GM18505 (cell line): ENCODE data around the gene AQP3.

Experiments
- ATAC-seq: cut with Tn5 transposase; IDR thresholded peaks from one replicate; pipeline ENCODE4 v1.9.1; 2021; ENCODE audit not compliant: unreplicated experiment
- POLR2A ChIP-seq: IDR thresholded peaks from 4 replicates; pipeline ENCODE4 v1.6.1; 2011; ENCODE audit warnings: borderline replicate concordance; ENCODE audit not compliant: insufficient read depth, insufficient read length; ENCODE audit errors: extremely low read depth

AQP3 gene

GRCh38 chr9:33440204-33440603 is 7.2 kb downstream of the AQP3 start:
- no peak for ATAC-seq
- TF ChIP-seq POLR2A = no peak

GRCh38 chr9:33439731-33440130 is 7.7 kb downstream of the AQP3 start:
- ATAC-seq = no peak
- TF ChIP-seq POLR2A = no peak

GRCh38 chr9:33438926-33439680 is 8.3 kb downstream of the AQP3 start:
- no peak for TF ChIP-seq POLR2A
- ATAC-seq = no peak

GRCh38 chr9:33437898-33438297 is 9.5 kb downstream of the AQP3 start:
- TF ChIP-seq POLR2A = no peak
- no peak for ATAC-seq

GRCh38 chr9:33437205-33437604 is 10.2 kb downstream of the AQP3 start:
- no peak for TF ChIP-seq POLR2A
- no peak for ATAC-seq

GRCh38 chr9:33436445-33436844 is 10.9 kb downstream of the AQP3 start:
- ATAC-seq = no peak
- no peak for TF ChIP-seq POLR2A

GRCh38 chr9:33435821-33436277 is 11.5 kb downstream of the AQP3 start:
- no peak for TF ChIP-seq POLR2A
- no peak for ATAC-seq

GRCh38 chr9:33434317-33435105 is 12.9 kb downstream of the AQP3 start:
- ATAC-seq = no peak
- TF ChIP-seq POLR2A = no peak

- ATAC-seq = no peak
- no peak for TF ChIP-seq POLR2A
Observed at GRCh38 chr9:33433871-33434270, 13.5 kb downstream of the AQP3 start.

GRCh38 chr9:33431420-33431819 is 16.0 kb downstream of the AQP3 start:
- TF ChIP-seq POLR2A = no peak
- no peak for ATAC-seq

- ATAC-seq = no peak
- TF ChIP-seq POLR2A = no peak
Observed at GRCh38 chr9:33430942-33431341, 16.5 kb downstream of the AQP3 start.

- no peak for TF ChIP-seq POLR2A
- ATAC-seq = no peak
Observed at GRCh38 chr9:33429256-33429985, 18.0 kb downstream of the AQP3 start.

GRCh38 chr9:33426843-33427293 is 20.5 kb downstream of the AQP3 start:
- no peak for TF ChIP-seq POLR2A
- no peak for ATAC-seq
